ENCODE measurements around the gene MYO7A. TPM values are rescaled to one million over a fixed set of nuclear protein-coding genes. Genes with fewer than 3 reads are reported as not detected.

MYO7A gene
- total RNA-seq, 1 donor from 2014 or later, result not detected

GRCh38 chr11:77117492-77117891, 10.6 kb upstream of the MYO7A start:
- no peaks in the 10 kb centered on the region for H3K9me3 Mint-ChIP-seq (ENCODE audit: unreplicated experiment)
- no peak overlapping the region for H3K4me3 Mint-ChIP-seq (ENCODE audit: unreplicated experiment)
- peaks cover 6% of the 10 kb centered on the region for H3K4me1 Mint-ChIP-seq (ENCODE audit: unreplicated experiment)
- H3K27ac Mint-ChIP-seq (ENCODE audit: unreplicated experiment), result no peak overlapping the region
- H3K36me3 Mint-ChIP-seq (ENCODE audit: unreplicated experiment), result peaks cover 8% of the 10 kb centered on the region
- TF ChIP-seq CTCF (IDR thresholded peaks at IDR 0.05), result no peak
- H3K27me3 Mint-ChIP-seq (ENCODE audit: unreplicated experiment), result no peaks in the 10 kb centered on the region
- no peak for DNase-seq (ENCODE audit: extremely low spot score, unreplicated experiment)

GRCh38 chr11:77118086-77118485, 10.0 kb upstream of the MYO7A start:
- no peaks in the 10 kb centered on the region for H3K9me3 Mint-ChIP-seq (ENCODE audit: unreplicated experiment)
- TF ChIP-seq CTCF (IDR thresholded peaks at IDR 0.05), result no peak
- no peaks in the 10 kb centered on the region for H3K27me3 Mint-ChIP-seq (ENCODE audit: unreplicated experiment)
- peaks cover 9% of the 10 kb centered on the region for H3K36me3 Mint-ChIP-seq (ENCODE audit: unreplicated experiment)
- H3K4me1 Mint-ChIP-seq (ENCODE audit: unreplicated experiment), result peaks cover 6% of the 10 kb centered on the region
- H3K4me3 Mint-ChIP-seq (ENCODE audit: unreplicated experiment), result no peak overlapping the region
- no peak for DNase-seq (ENCODE audit: extremely low spot score, unreplicated experiment)
- H3K27ac Mint-ChIP-seq (ENCODE audit: unreplicated experiment), result no peak overlapping the region

GRCh38 chr11:77118971-77119370, 9.1 kb upstream of the MYO7A start:
- no peak for DNase-seq (ENCODE audit: extremely low spot score, unreplicated experiment)
- no peak overlapping the region for H3K27ac Mint-ChIP-seq (ENCODE audit: unreplicated experiment)
- no peaks in the 10 kb centered on the region for H3K27me3 Mint-ChIP-seq (ENCODE audit: unreplicated experiment)
- peaks cover 14% of the 10 kb centered on the region for H3K36me3 Mint-ChIP-seq (ENCODE audit: unreplicated experiment)
- H3K9me3 Mint-ChIP-seq (ENCODE audit: unreplicated experiment), result no peaks in the 10 kb centered on the region
- no peak for TF ChIP-seq CTCF (IDR thresholded peaks at IDR 0.05)
- H3K4me3 Mint-ChIP-seq (ENCODE audit: unreplicated experiment), result no peak overlapping the region
- peaks cover 1% of the 10 kb centered on the region for H3K4me1 Mint-ChIP-seq (ENCODE audit: unreplicated experiment)

- Mint-ChIP-seq H3K4me1 (ENCODE audit: unreplicated experiment) (peaks cover 1% of the 10 kb centered on the region), H3K4me3 (ENCODE audit: unreplicated experiment) (no peak overlapping the region), H3K27me3 (ENCODE audit: unreplicated experiment) (no peaks in the 10 kb centered on the region), H3K9me3 (ENCODE audit: unreplicated experiment) (no peaks in the 10 kb centered on the region), H3K36me3 (ENCODE audit: unreplicated experiment) (peaks cover 16% of the 10 kb centered on the region), H3K27ac (ENCODE audit: unreplicated experiment) (no peak overlapping the region)
- DNase-seq (ENCODE audit: extremely low spot score, unreplicated experiment), result no peak
- no peak for TF ChIP-seq CTCF (IDR thresholded peaks at IDR 0.05)
Observed at GRCh38 chr11:77119531-77119936, 8.5 kb upstream of the MYO7A start.

GRCh38 chr11:77120571-77120970, 7.5 kb upstream of the MYO7A start:
- Mint-ChIP-seq H3K27ac (ENCODE audit: unreplicated experiment) (no peak overlapping the region), H3K36me3 (ENCODE audit: unreplicated experiment) (peaks cover 16% of the 10 kb centered on the region), H3K27me3 (ENCODE audit: unreplicated experiment) (no peaks in the 10 kb centered on the region), H3K4me1 (ENCODE audit: unreplicated experiment) (peaks cover 1% of the 10 kb centered on the region), H3K9me3 (ENCODE audit: unreplicated experiment) (no peaks in the 10 kb centered on the region), H3K4me3 (ENCODE audit: unreplicated experiment) (no peak overlapping the region)
- TF ChIP-seq CTCF (IDR thresholded peaks at IDR 0.05), result no peak
- no peak for DNase-seq (ENCODE audit: extremely low spot score, unreplicated experiment)
